ENCODE data around the gene RFWD3.

Gene RFWD3, protein sequence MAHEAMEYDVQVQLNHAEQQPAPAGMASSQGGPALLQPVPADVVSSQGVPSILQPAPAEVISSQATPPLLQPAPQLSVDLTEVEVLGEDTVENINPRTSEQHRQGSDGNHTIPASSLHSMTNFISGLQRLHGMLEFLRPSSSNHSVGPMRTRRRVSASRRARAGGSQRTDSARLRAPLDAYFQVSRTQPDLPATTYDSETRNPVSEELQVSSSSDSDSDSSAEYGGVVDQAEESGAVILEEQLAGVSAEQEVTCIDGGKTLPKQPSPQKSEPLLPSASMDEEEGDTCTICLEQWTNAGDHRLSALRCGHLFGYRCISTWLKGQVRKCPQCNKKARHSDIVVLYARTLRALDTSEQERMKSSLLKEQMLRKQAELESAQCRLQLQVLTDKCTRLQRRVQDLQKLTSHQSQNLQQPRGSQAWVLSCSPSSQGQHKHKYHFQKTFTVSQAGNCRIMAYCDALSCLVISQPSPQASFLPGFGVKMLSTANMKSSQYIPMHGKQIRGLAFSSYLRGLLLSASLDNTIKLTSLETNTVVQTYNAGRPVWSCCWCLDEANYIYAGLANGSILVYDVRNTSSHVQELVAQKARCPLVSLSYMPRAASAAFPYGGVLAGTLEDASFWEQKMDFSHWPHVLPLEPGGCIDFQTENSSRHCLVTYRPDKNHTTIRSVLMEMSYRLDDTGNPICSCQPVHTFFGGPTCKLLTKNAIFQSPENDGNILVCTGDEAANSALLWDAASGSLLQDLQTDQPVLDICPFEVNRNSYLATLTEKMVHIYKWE

DNA sequence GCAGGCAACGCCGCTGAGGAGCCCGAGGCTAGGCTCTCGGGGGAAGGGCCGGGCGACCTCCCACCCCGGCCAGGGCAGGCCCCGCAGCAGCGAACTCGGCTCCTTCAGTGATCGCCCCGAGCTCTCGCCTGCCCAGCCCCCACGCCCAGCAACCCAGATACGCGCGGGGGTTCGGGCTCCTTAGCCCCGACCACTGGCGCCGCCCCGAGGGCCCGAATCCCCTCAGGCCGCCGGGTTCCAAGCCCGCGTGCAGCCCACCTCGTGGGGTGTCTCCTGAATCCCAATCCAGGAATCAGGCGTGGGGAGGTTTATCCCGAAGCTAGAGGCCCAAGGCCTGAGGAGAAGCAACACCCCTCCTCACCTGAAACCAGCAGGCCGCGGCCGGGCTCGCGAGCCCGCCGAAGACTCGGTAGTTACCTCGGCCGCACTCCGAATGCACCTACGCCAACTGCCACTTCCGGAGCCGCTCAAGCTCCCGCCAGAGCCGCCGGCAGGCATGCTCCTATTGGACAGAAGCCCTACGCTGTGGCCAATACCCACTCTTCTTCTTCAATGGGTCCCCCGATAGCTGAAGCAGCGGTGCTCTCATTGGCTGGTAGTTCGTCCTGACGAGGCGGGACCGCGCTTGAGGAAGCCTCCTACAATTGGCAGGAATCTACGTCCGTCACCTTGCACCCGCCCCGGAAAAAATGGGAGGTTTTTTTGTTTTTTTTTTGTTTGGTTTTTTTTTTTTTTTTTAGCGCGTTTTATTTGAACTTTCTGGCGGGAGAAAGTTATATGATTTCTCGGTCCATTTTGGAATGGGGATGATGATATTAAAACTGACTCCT, at the start of gene RFWD3:
Gene RFWD3, minus strand, starts transcription at position 453 of the 830 bp plus-strand sequence. CDS start 5,428 bp downstream, outside the sequence.
- Mint-ChIP-seq H3K36me3 (ENCODE audit: low read depth) (peaks cover 44% of the 10 kb centered on the region), H3K4me1 (peaks cover 48% of the 10 kb centered on the region), H3K27ac (peak within 1 kb of the TSS; percentile 97), H3K27me3 (peaks cover 4% of the 10 kb centered on the region), H3K4me3 (peak within 1 kb of the TSS; percentile 89), H3K9me3 (no peaks in the 10 kb centered on the region)
- DNase-seq (peak; percentile 92), ATAC-seq (peak; percentile 100)

DNA sequence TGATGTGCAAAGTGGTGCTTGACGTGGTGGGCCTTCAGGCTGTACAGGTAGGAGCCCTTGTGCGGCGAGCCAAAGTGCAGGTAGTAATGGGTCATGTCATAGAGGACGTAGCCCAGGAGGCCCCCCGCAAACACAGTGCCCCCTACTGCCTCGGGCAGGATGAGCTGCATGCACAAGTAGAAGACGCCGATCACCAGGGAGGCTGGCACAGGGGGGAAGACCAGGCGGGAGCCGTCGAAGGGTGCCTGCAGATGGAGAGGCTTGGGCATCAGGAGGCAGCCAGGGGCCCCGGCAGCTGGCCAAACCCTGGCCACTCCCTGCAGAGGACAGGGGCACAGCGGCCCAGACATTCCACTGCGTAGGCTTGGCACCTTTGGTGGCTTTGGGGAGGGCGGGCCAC, 49.7 kb upstream of the RFWD3 start:
- Mint-ChIP-seq H3K27me3 (no peaks in the 10 kb centered on the region), H3K4me3 (no peak overlapping the region), H3K36me3 (ENCODE audit: low read depth) (no peaks in the 10 kb centered on the region), H3K4me1 (no peaks in the 10 kb centered on the region), H3K27ac (no peak overlapping the region), H3K9me3 (no peaks in the 10 kb centered on the region)
- no peak for DNase-seq
- no peak for ATAC-seq

DNA sequence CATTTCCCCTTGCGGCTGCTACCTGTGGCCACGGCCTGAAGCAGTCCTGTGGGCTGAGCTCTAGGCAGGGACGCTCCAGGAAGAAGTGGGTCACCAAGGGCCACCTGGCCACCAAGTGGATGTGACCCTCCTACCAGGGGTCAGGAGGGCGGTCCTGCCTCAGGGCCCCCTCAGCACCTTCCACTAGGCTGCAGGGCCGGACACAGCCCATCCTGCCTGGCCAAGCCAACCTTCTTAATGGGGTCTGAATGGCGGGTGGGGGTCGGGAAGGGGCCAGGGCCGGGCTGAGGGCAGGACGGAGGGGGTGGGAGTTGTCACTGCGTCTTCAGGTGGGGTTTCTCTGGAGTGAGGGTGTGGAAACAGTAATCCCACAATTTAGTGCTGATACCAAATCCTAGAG, 47.2 kb upstream of the RFWD3 start:
- no peak overlapping the region for H3K27ac Mint-ChIP-seq

DNA sequence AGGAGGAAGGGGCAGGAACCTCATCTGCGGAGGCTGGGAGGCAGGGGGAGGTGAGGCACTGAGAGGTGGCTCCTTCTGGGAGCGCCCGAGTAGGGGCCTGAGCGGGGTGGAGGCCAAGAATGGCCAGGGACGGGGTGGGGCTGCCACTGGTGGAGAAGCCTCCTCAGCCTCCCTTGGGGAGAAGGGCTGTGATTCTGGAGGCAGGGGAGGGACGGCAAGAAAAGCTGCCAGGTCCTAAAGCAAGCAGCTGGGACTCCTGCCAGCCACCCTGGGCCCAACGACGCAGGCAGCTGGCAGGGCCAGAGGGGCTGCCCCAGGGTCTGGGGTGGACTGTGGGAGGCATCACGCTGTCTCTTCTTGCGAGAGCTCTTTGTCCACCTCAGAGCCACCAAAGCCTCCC, 46.6 kb upstream of the RFWD3 start:
- no peaks in the 10 kb centered on the region for H3K36me3 Mint-ChIP-seq (ENCODE audit: low read depth)
- H3K4me3 Mint-ChIP-seq, result no peak overlapping the region
- H3K27ac Mint-ChIP-seq, result no peak overlapping the region
- ATAC-seq, result no peak
- H3K9me3 Mint-ChIP-seq, result no peaks in the 10 kb centered on the region
- no peaks in the 10 kb centered on the region for H3K4me1 Mint-ChIP-seq
- DNase-seq, result no peak
- no peaks in the 10 kb centered on the region for H3K27me3 Mint-ChIP-seq

More for the DNA sequence above, 47.2 kb upstream of the RFWD3 start:
- no peak for DNase-seq
- Mint-ChIP-seq H3K27me3 (no peaks in the 10 kb centered on the region), H3K36me3 (ENCODE audit: low read depth) (no peaks in the 10 kb centered on the region), H3K4me3 (no peak overlapping the region), H3K9me3 (no peaks in the 10 kb centered on the region), H3K4me1 (no peaks in the 10 kb centered on the region)
- no peak for ATAC-seq

DNA sequence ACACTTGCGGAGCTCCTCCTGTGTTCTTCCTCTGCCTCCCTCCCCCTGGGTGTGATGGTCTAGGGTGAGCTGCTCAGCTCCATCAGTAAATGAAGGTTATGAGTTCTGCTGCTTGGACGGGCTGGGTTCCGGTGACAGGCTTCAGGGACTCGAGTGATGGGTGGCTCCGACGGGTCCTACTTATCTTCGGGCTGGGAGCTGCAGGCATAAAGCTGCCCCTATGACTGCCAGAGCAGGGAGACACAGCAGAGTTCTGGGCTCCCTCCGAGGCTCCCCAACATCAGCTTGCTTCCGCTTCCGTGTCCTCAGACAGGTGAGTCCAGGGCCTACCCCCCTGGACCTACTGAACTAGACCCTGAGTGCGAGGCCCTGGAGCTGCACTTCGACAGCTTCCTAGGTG, 45.3 kb upstream of the RFWD3 start:
- Mint-ChIP-seq H3K36me3 (ENCODE audit: low read depth) (no peaks in the 10 kb centered on the region), H3K27me3 (no peaks in the 10 kb centered on the region), H3K27ac (no peak overlapping the region), H3K4me3 (no peak overlapping the region), H3K4me1 (no peaks in the 10 kb centered on the region), H3K9me3 (no peaks in the 10 kb centered on the region)
- DNase-seq, result no peak
- ATAC-seq, result no peak

DNA sequence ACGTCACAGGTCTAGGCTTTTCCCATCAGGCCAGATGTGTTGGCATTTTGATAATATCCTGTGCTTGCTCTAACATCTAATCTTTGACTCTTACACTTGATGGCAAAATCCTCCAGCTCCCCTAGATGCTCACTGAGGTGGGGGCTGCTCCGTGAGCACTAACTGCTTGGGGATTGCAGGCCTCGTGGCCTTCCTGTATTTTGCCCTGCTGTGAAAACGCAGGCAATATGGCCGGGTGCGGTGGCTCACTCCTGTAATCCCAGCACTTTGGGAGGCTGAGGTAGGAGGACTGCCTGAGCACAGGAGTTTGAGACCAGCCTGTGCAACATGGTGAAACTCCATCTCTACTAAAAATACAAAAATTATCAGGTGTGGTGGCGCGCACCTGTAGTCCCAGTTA, 43.7 kb upstream of the RFWD3 start:
- Mint-ChIP-seq H3K27me3 (no peaks in the 10 kb centered on the region), H3K9me3 (no peaks in the 10 kb centered on the region), H3K4me1 (no peaks in the 10 kb centered on the region), H3K4me3 (no peak overlapping the region), H3K27ac (no peak overlapping the region), H3K36me3 (ENCODE audit: low read depth) (no peaks in the 10 kb centered on the region)
- ATAC-seq (no peak), DNase-seq (no peak)

DNA sequence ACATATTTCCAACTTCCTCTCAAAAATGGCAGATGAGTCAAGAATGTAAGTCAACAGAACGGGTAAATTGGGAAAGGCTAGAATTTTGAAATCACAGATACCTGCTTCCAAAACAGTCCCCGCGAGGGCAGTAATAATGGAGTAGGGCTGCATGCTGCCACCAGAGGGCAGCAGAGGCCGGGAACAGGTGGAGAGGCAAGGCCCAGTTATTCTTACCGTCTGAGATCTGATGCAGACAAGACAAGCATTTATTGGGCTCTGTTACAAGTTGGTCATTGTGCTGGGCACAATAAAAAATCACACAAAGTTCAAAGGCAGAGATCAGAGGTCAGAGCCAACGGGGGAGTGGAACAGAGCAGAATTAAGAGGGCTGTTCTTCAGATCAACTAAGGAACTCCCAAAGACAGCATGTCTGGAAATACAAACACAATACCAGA, 42.8 kb upstream of the RFWD3 start:
- H3K27me3 Mint-ChIP-seq, result no peaks in the 10 kb centered on the region
- H3K27ac Mint-ChIP-seq, result no peak overlapping the region
- no peak overlapping the region for H3K4me3 Mint-ChIP-seq
- no peaks in the 10 kb centered on the region for H3K36me3 Mint-ChIP-seq (ENCODE audit: low read depth)
- H3K9me3 Mint-ChIP-seq, result no peaks in the 10 kb centered on the region
- ATAC-seq (peak; percentile 92), DNase-seq (peak; percentile 85)
- H3K4me1 Mint-ChIP-seq, result no peaks in the 10 kb centered on the region

DNA sequence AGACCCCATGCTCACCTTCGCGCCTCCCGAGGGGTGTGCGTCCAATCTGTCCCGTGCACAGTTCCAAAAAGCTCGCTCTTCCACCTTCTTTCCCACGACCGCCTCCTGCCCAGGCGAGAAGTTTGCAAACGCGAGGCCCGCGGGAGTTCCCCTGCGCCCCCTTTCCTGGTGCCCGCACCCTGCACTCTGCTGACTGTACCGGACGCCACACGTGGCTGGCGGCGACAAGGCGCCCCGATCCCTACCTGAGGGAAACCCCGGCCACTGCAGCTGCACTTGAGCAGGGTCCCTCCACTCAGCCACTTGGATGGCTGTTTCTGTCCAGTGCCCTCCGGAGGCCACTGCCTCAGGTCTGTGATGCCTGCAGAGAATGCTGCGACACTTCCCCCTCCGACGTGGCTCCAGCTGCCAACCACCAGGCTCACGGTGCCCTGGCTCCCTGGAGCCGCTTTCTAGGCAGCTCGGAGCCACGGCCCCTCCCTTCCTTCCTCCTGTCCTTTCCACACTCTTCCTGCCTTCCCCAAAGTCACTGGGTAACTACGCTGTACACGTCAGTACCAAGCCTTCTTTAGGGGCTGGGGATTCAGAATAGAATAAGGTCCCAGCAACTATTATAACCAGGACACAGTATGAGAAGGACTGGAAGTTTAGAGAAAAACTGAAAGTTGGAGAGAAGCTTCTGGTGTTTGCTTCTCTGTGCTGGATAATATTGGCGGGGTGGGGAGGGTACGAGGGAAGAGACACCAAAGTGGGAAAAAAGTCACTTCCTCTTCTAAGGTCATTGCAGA, 34.0 kb upstream of the RFWD3 start, which contains the start of gene MLKL:
Gene MLKL, minus strand, starts transcription at position 425 of the 788 bp plus-strand sequence. CDS start 5,105 bp downstream, outside the sequence.
- DNase-seq, result peak; percentile 70
- Mint-ChIP-seq H3K9me3 (no peaks in the 10 kb centered on the region), H3K27me3 (no peaks in the 10 kb centered on the region), H3K36me3 (ENCODE audit: low read depth) (peaks cover 25% of the 10 kb centered on the region), H3K4me3 (peak within 1 kb of the TSS; percentile 97), H3K27ac (peak within 1 kb of the TSS; percentile 99), H3K4me1 (peaks cover 57% of the 10 kb centered on the region)
- peak; percentile 77 for ATAC-seq

DNA sequence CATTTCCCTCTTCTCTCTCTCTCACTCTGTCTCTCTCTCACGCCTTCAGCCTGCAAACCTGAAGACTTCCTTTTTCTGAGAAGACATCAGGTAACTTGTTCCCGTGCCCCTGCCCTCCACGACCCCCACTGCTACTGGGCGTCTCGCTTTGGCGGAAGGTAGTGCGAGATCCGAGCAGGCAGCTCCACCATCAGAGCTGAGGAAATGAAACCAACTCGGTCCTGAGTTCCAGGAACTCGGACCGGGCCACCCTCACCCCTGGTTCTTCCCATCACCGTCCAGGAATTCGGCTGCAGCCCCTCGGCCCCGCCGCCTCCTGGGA, 33.4 kb upstream of the RFWD3 start:
- DNase-seq, result peak; percentile 43
- Mint-ChIP-seq H3K4me1 (peaks cover 62% of the 10 kb centered on the region), H3K9me3 (no peaks in the 10 kb centered on the region), H3K4me3 (peak overlapping the region; percentile 97), H3K36me3 (ENCODE audit: low read depth) (peaks cover 30% of the 10 kb centered on the region), H3K27ac (peak overlapping the region; percentile 99), H3K27me3 (no peaks in the 10 kb centered on the region)
- ATAC-seq, result peak; percentile 7

DNA sequence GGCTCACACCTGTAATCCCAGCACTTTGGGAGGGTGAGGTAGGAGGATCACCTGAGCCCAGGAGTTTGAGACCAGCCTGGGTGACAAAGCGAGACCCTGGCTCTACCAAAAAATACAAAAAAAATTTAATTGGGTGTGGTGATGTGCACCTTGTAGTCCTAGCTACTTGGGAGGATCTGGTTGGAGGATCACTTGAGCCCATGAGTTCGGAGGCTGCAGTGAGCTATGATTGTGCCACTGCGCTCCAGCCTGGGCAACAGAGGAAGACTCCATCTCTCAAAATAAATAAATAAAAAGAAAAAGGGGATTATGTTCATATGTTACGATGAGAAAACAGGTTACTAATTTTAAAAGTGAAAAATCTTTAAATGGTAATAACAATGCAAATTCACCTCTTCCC, 33.0 kb upstream of the RFWD3 start:
- Mint-ChIP-seq H3K4me1 (peaks cover 62% of the 10 kb centered on the region), H3K36me3 (ENCODE audit: low read depth) (peaks cover 31% of the 10 kb centered on the region), H3K27me3 (no peaks in the 10 kb centered on the region), H3K9me3 (no peaks in the 10 kb centered on the region), H3K27ac (peak overlapping the region; percentile 99), H3K4me3 (peak overlapping the region; percentile 97)
- DNase-seq, result no peak
- ATAC-seq, result no peak

DNA sequence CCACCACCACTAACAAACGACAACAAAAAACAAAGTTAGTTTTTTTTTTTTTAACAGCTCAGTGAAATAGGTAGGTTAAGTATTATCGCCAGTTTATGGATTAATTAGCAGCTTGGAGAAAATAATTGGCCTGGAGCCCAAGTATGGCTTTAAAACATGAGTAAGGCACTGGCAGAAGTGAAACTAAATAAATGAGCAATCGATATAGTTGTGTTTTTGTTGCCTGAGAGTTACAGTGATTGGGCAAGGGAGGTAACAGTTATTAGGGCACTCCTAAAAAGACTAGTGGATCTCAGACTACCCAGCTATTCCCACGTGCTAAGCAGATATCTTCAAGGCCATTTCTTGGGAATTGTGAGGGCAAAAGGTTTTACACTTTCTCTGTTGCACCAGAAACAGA, 31.5 kb upstream of the RFWD3 start:
- DNase-seq (no peak), ATAC-seq (no peak)
- Mint-ChIP-seq H3K36me3 (ENCODE audit: low read depth) (peaks cover 40% of the 10 kb centered on the region), H3K4me1 (peaks cover 62% of the 10 kb centered on the region), H3K27me3 (no peaks in the 10 kb centered on the region), H3K9me3 (no peaks in the 10 kb centered on the region), H3K4me3 (peak overlapping the region; percentile 97), H3K27ac (peak overlapping the region; percentile 62)

DNA sequence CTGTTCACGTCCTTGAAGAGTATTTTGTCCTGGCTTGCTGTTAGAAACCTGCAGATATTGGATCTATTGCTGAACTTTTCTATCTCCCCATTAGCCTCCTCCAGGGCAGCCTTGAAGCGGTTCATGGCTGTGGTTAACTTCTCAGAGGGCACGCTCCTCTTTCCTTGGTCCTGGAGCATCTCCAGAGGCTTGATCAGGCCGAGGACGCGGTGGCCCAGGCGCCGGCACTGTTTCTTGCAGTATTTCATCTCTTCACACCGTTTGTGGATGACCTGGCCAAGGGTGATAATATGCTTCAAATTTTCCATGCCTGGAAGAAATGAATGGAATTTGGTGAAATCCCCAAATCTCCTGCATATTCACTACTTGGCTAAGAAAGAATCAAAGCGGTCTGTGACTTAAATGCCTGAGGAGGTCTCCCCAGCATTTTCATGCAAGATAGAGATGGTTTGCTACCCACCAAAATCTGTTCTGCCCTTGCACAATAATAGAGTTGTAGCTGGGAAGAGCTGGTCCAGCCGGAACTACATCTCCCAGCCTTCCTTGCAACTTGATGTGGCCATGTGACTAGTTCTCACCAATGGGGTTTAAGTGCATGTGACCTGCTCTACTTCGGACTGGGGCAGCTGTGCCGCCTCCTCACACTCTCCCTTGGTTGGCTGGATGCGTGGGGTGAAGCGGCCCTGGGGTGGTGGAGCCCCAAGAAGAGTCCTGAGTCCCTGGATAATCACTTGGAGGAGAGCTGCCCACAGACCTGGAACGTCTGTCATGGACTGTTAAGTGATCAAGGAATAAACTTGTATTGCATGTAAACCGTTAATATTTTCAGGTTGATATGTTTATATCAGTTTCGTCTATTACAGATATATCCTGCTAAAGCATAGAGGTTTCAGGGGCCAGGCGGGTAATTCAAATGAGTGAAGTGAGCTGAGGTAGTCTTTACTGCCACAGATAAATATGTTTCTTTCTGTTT, 29.1 kb upstream of the RFWD3 start:
- peak; percentile 53 for DNase-seq
- peaks cover 50% of the 10 kb centered on the region for H3K4me1 Mint-ChIP-seq
- H3K27me3 Mint-ChIP-seq, result no peaks in the 10 kb centered on the region
- peaks cover 59% of the 10 kb centered on the region for H3K36me3 Mint-ChIP-seq (ENCODE audit: low read depth)
- H3K4me3 Mint-ChIP-seq, result peak overlapping the region; percentile 68
- no peaks in the 10 kb centered on the region for H3K9me3 Mint-ChIP-seq
- ATAC-seq, result peak; percentile 76
- peak overlapping the region; percentile 58 for H3K27ac Mint-ChIP-seq
